NB4 (cell line): ENCODE results near the gene DAPK1.

Experiments used
- POLR2A ChIP-seq: IDR thresholded peaks from 2 replicates; pipeline ENCODE4 v1.6.1; 2011; ENCODE audit warnings: mild to moderate bottlenecking; ENCODE audit not compliant: insufficient read length; ENCODE audit errors: extremely low read depth
- TF ChIP-seq, protein P1 (sequence below): IDR thresholded peaks from one replicate; pipeline ENCODE4 v1.5.1; 2012; ENCODE audit warnings: low read depth, low read length

- TF ChIP-seq POLR2A: no peak
- TF ChIP-seq, protein P1, sequence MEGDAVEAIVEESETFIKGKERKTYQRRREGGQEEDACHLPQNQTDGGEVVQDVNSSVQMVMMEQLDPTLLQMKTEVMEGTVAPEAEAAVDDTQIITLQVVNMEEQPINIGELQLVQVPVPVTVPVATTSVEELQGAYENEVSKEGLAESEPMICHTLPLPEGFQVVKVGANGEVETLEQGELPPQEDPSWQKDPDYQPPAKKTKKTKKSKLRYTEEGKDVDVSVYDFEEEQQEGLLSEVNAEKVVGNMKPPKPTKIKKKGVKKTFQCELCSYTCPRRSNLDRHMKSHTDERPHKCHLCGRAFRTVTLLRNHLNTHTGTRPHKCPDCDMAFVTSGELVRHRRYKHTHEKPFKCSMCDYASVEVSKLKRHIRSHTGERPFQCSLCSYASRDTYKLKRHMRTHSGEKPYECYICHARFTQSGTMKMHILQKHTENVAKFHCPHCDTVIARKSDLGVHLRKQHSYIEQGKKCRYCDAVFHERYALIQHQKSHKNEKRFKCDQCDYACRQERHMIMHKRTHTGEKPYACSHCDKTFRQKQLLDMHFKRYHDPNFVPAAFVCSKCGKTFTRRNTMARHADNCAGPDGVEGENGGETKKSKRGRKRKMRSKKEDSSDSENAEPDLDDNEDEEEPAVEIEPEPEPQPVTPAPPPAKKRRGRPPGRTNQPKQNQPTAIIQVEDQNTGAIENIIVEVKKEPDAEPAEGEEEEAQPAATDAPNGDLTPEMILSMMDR: no peak
Measured at GRCh38 chr9:87712801-87713277, 215.2 kb downstream of the DAPK1 start.
